HG03064 (cell line): ENCODE measurements around the gene SREBF2.

Source experiments
- ATAC-seq: cut with Tn5 transposase; IDR thresholded peaks from one replicate; pipeline ENCODE4 v1.9.1; 2021; ENCODE audit warnings: low read depth; ENCODE audit not compliant: unreplicated experiment

The SREBF2 gene

DNA sequence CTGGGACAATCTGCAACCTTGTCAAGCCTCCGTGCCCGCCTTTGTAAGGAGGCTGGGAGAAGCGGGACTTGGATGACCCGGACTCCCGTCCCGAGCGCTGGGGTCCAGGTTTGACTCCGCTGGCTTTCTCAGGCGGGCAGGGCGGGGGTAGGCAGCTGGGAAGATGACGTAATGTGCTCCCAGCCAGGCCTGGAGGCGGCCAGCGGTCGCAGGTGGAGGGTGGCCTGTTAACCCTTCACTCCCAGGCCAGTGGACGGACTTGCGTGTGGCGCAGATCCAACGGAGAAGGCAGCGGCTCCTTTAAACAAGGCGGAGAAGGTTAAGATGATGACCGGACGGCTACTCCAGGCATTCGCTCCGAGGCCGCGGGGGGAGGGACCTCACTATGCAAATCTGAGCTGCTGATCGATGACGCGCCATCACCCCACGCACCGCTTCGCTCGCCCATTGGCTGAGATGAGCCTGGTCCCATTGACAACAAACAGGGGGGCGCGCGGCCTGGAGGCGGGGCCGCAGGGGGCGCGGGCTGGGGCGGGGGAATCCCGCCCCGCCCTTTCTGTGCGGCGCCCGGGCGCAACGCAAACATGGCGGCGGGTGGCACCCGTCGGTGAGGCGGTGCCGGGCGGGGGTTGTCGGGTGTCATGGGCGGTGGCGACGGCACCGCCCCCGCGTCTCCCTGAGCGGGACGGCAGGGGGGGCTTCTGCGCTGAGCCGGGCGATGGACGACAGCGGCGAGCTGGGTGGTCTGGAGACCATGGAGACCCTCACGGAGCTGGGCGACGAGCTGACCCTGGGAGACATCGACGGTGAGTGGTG lies at the start of gene SREBF2:
Gene SREBF2, plus strand, starts transcription at position 553 of the 816 bp plus-strand sequence. Its CDS starts 166 bp downstream, at position 719.
- peak; percentile 68 for ATAC-seq

DNA sequence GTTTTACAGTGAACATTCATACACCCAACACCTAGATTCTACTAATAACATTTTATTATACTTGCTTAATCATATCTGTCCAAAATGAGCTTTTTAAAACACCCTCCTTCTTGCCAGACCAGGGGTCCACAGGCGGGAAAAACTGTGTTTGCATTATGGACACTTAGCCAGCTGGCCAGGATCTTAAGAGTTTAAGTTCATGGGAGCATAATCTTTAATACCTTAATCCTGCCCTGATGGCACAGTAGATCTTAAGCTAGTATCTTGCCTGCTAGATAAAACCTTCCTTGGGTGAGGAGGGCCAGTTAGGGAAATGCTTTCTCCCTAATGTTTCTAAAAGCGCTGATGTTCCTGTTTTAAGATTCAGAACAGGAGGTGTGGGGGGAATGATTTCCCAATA lies 45.6 kb upstream of the SREBF2 start:
- no peak for ATAC-seq

DNA sequence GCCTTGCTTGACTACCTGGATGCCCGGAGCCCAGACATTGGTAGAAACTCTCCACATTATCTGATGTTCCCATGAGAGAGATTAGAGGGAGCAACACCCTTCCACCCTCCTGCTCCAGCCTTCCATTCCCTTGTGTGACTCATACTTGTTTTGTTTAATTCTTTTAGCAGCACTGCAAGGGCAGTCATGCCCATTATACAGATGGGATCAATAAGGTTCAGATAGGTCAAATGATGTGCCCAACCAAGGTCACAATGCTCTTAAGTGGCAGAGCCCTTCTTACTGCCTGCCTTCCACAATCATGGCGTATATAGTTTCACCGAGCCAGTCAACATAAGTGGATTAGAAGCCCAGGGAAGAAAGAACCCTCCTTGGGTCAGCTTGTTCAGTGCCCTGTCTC lies 39.0 kb upstream of the SREBF2 start:
- no peak for ATAC-seq

DNA sequence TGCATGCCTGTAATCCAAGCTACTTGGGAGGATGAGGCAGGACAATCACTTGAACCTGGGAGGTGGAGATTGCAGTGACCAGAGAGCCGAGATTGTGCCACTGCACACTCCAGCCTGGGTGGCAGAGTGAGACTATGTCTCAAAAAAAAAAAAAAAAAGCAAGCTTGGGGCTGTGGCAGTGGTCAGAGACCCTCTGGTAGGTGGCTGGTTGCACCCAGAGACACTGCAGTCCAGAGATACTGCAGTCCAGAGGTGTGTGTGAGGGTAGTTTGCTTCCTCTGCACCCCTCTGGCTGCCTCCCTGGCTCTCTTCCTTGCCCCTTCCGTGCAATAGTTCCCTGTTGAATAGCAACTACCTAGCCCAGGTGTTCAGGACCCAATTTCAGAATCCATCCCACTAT lies 34.2 kb upstream of the SREBF2 start:
- no peak for ATAC-seq

DNA sequence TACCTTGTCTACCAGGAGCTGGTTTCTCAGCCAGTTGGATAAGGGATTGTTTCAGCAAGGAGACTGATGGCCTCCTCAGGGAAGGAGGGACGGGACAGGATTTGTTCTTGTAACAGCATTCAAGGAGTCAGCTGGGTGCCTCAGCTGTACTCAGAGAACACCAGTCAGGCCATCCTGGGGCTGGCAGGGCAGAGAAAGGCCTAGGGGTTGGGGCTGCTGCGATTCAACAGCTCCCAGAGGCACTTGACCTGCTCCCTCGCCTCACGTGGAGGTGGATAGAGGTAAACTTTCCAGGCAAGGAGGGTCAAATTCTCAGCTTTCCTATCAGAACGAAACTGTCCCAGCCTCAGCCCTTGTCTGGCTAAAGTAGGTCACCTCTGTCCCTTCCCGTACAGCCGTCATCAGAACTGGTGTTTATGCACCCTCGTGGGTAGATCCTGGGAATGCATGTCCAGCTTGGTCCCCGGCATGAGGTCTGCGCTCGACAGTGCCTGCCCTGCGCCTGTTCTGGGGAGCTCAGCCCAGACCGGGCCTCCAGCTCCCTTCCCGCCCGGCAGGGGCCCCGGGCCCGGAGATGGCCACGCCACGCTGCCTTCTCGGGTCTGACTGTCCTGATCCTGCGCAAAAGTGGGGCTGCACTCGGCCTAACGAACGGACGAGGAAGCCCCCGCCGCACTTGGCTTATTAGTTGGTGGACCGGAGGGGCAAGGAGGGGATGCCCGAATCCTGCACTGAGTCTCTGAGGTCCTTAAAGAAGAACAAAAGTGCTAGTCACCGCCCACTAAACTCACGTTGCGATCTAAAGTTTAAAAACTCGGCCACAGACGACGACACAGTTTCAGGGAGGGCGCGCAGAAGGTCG lies 33.2 kb upstream of the SREBF2 start:
- no peak for ATAC-seq

DNA sequence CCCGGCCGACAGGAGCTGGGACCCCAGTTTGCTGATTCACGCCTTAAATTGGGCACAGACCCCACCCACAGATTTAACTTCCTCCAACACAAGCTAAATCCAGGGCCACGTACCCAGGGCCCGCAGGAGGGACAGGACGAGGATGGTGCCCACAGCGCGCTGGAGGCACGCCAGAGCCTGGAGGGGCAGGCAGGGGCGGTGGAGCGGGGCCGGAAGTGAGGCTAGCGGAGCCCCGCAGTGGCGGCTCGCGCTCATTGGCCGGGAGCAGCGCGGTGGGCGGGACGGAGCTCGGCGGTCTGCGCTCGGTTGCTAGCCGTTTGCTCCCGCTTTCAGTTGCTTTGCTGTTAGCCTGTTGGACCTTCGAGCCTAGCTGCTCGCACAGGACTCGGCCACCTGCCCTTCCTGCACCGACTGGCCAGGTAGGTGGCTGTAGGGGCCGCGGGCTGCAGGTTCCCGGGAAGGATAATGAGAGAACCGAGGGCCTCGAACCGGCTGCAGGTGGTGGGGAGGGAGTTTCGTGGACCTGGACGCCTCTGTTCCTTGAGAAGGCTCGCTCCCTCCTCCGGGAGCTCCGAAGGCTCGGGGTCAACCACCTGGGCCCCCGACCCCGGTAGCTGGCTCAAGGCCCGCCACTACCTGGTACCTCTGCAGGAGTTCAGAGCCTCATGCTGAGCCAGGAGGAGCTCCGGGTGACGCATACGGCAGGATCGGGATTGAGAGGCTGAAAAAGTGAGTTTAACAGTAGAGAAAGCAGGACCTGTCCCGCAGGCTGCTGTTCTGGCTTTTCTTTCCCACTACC lies 32.4 kb upstream of the SREBF2 start, which contains the start of gene CCDC134:
Gene CCDC134, plus strand, starts transcription at position 332 of the 799 bp plus-strand sequence. CDS start 8,212 bp downstream, outside the sequence.
- no peak for ATAC-seq

DNA sequence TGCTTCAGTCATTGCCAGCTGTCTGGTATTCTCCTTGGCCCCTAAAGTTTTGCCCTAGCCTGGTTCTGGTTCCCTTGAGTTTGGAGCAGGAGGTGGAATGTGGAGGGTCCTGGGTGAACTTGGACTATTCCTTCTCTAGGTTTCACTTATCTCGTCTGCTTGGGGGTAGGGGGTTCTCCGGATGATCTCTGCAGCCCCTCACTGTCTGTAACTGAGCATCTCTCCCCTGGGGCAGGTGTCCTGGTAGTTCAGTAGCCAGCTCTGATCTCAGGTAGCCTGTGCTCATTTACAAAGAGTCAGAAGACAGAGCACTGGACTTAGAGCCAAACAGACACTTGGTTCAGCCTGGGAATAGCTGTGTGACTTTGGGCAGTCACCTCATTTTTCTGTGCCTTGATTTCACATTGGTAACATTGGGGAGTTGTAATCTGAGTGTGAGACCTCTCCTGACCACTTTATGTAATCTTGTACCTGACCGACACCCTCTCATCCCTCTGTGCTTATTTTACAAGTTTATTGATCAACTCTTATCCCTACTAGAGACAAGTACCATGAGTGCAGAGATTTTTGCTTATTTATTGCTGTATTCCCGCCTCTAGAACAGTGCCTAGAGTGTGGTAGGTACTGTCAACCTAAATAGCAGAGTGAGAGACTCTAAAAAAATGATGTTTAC lies 31.6 kb upstream of the SREBF2 start:
- no peak for ATAC-seq

DNA sequence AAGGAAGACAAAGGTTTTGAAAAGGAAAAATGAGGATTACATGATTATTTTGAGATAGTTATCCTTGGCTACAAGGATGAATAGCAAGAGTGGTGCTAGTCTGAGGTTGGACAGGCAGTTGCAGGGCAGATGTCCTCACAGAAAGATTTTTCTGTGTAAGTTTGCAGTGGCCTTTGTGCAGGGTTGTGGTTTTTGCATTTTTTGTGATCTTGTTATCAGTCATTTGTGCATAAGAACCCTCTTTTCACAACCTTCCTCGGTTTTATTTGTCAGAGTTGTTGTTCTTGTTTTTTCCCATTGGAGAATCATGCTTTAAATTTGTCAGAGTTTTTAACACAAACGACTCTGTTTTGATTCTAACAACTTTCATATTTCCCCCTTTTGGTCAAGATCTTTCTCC lies 31.0 kb upstream of the SREBF2 start:
- no peak for ATAC-seq

DNA sequence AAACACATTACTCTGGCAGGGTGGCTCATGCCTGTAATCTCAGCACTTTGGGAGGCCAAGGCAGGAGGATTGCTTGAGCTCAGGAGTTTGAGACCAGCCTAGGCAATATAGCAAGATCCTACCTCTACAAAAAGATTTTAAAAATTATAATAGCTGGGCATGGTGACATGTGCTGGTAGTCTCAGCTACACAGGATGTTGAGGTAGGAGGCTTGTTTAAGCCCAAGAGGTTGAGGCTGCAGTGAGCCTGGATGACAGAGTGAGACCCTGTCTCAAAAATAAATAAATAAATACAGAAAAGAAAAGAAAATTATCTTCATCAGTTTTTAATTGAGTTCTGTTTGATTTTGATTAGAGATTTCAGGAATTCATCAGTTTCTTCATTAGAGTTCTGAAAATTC lies 27.3 kb upstream of the SREBF2 start:
- ATAC-seq = no peak

DNA sequence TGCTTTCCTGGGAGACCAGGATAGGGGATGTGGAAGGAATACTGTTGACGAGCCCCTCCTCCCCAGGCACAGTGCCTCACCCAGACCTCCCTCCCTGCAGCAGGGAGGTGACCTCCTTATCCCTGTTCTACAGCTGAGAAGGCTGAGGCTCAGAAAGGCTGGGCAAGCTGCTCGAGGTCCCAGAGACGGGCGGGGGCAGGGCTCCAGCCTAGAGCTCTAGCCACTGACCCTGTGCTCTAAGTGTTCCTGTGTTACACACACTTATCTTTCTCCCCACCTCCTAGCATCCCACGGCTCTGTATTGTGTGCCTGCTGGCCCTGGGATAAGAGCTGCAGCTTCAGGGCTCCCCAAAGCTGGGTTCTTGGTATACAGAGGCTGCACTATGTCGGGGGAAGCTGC lies 24.5 kb upstream of the SREBF2 start:
- no peak for ATAC-seq

DNA sequence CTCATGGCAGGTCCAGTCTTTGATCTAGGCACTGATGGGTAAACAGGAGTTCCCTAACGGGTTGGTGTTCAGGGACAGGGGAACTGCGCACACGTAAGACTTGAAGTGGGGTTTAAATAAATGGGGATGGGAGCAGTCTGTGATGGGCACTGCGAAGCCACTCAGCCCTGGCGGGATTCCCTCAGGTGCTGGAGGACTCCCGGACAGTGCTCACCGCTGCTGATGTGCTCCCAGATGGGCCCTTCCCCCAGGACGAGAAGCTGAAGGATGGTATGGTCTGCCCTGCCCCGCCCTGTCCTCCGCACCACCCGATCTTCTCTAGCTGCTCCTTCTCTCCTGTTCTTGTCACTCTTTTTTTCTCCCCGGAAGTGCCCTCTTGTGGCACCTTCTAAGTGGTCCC lies 22.9 kb upstream of the SREBF2 start:
- ATAC-seq = no peak

DNA sequence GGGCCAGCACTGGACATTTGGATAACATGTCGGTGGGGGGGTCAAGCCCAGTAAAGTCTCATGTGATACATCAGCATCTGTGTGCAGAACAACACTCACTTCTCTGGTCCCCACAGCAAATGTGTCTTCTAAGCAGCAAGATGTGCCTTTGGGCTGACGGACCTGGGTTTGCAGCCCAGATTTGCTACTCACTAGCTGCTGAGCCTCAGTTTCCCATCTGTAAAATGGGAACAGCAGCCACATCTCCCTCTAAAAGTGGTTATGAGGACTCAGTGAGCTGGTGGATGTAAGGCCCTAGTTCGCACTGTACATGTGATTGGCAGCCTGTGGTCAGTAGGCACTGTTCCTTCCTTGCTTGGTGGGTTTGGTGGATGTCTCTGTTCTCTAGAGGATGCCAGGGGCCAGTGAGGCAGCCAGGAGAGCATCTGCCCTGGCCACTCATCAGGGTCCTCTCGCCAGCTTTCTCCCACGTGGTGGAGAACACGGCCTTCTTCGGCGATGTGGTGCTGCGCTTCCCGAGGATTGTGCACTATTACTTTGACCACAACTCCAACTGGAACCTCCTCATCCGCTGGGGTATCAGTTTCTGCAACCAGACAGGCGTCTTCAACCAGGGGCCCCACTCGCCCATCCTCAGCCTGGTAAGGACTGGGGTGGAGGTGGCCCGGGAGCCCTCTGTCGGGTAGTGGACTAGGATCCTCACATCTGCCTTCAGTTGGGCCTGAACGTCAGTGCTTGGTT lies 19.9 kb upstream of the SREBF2 start:
- ATAC-seq = no peak

DNA sequence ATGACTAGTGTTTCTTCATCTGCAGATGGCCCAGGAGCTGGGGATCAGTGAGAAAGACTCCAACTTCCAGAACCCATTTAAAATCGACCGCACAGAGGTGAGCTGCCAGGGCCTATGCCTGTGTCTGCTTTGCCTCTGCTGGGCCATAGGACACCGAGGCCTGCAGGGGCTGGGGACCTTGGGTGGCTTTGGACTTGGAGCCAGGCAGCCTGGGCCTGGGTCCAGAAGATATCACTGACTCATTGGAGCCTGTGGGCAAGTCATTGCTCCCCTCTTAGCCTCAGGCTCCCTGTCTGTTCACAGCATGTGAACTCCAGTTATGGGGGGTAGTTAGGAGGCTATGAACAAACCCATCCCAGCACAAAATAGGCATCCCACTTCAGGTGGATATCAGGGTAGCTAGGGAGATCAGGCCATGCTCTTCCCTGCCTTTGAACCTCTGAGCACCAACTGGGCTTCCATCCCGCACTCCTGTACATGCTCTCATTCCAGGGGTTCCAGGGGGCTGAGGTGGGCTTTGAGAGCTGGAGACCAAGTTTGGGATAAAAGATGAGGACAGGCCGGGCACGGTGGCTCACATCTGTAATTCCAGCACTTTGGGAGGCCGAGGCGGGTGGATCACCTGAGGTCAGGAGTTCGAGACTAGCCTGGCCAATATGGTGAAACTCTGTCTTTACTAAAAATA lies 19.0 kb upstream of the SREBF2 start:
- ATAC-seq = no peak

DNA sequence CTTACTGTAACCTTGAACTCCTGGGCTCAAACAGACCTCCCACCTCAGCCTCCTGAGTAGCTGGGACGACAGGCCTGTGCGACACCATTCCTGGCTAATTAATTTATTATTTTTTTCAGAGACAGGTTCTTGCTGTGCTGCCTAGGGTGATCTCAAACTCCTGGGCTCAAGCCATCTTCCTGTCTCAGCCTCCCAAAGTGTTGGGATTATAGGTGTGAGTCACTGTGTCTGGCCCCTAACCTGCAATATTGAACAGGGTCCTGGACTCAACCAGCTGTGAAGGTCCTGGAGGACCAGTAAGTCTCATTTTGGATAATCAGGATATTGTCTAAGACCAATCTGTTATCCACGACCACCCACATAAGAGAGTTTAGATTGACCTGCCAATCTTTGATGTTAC lies 17.2 kb upstream of the SREBF2 start:
- no peak for ATAC-seq

DNA sequence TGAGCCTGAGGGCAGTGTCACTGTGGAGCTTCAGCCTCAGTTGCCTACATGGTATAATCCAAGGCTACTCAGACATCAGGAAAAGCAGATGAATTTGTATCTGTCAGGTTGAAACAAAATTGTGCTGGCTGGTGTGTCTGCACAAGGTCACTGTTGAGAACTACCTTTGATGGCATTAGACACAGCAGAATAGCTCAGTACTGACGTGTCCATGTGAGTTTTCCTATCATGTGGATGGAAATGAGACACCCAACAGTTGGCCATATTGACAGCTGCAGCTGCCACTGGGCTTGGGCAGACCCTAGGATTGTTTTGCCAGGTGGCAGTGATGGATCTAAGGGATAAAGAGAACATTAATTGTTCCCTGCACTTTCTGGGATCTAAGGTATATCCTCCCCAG lies 16.7 kb upstream of the SREBF2 start:
- no peak for ATAC-seq

DNA sequence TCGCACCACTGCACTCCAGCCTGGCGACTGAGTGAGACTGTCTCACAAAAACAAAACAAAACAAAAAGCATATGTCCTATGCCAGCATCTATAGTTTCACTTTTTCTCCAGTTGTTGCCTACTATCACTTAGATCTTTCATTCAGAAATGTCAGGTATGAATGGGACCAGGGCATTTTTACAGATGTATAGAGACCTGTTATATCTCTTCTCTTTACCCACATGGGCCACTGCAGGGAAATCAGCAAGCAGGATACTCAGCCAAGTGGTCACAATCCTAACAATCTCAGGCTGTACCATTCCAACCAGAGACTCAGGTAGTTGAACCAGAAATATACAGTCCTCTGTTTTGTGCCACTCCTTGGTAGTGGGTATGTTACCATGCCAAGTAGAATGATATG lies 16.0 kb upstream of the SREBF2 start:
- ATAC-seq = no peak

DNA sequence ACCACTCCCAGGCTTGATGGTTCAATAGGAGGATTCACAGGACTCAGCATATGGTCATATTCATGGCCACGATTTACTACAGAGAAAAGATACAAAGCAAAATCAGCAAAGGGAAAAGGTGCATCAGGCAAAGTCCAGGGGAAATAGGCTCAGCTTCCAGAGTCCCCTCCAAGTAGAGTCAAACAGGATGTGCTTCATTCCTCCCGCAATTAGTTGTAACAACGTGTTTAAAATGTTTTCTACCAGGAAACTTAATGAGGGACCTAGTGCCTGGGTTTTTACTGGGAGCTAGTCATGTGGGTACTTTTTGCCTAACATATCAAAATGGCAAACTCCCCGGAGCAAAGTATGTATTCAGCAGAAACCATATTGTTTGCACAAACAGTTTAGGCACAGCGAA lies 14.9 kb upstream of the SREBF2 start:
- ATAC-seq = no peak

DNA sequence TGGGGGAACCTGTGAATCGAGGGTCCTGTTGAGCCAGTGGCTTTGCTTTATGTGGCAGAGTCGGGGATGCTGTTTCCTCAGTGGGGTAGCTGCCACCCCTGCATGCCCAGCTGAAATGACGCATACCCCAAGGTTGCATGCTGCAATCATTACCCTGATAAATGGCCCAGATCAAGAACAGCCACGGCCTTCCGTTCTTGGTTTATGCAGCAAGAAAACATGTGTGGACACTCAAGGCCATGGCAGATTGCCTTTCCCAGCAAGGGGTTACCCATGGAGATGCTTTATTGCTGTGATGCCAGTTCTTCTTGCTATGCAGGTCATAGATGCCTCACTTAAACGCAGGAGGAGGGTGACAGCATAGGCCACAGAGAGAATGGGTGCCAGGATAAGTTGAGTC lies 14.3 kb upstream of the SREBF2 start:
- ATAC-seq = no peak

DNA sequence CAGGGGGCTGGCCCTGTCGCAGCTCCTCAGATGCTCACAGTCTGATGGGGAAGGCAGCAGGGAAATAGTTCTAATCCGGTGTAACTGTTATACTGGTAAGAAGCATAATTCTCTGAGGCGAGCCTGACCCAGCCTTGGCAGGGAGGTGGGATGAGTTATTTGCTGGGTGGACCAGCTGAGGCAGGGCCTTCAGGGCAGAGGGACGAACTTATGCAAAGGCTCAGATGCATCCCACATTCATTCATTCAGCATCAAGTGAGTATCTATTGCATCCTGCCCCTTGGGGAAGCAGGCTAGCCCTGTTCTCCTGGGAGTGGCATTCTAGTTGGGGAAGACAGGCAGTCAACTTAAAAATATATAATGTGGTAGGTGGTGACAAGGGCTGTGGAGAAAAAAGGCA lies 13.6 kb upstream of the SREBF2 start:
- no peak for ATAC-seq
